HepG2 (cell line): ENCODE results near the gene LMNA. TPM values are rescaled to one million over a fixed set of nuclear protein-coding genes. Genes with fewer than 3 reads are reported as not detected.

Experiments
- ATAC-seq: fragments of 200-7000 bp; cut with Tn5 transposase; 3 replicates; pipeline ENCODE4 v1.9.1; 2020; ENCODE audit warnings: mild to moderate bottlenecking, moderate library complexity
- BruUV-seq: library from RNA; stranded (reverse); fragments of 400-500 nt; replicated peaks from 2 replicates; lab custom pipeline; 2021; lab: Mats Ljungman, UMichigan
- CTCF ChIA-PET: fragments of 300-600 bp; formaldehyde crosslinking; extraction: SDS; loops from one replicate; lab custom pipeline; 2021; ENCODE audit warnings: low total read pairs, inconsistent platforms, low intra/inter-chr PET ratio; lab: Yijun Ruan, JAX
- POLR2A ChIA-PET: fragments of 350-600 bp; sonication (Branson Sonifier 250); formaldehyde crosslinking; loops from one replicate; lab custom pipeline; 2020; ENCODE audit warnings: antibody characterized with exemption, inconsistent platforms; lab: Yijun Ruan, JAX
- DNase-seq: peaks from one replicate; pipeline ENCODE4 v3.0.0-alpha.2; 2015; ENCODE audit warnings: low spot score
- FAIRE-seq: peaks from 3 replicates; lab custom pipeline; 2011; peaks lifted over from hg19 to GRCh38; lab: Jason Lieb, UNC
- H2AFZ ChIP-seq: one replicate; pipeline ENCODE4 v1.6.1; 2011; ENCODE audit warnings: low read length, inconsistent platforms
- H3K27ac ChIP-seq: fragments of 300-600 bp; 3 replicates; pipeline ENCODE4 v1.8.0; 2011; ENCODE audit warnings: mixed run types, mild to moderate bottlenecking, mixed read lengths, low read length, inconsistent platforms; ENCODE audit not compliant: insufficient read depth; ENCODE audit errors: extremely low read length
- H3K27me3 ChIP-seq, 2 experiments: fragments of 200-600 bp in 1 of 2; 2 replicates in 1 of 2; 3 replicates in 1 of 2; pipeline versions ENCODE4 v1.6.0 to v1.8.0; 2011; ENCODE audit warnings: low read length in 2 of 2, mild to moderate bottlenecking in 2 of 2, moderate library complexity in 2 of 2, inconsistent platforms in 1 of 2; ENCODE audit not compliant: insufficient read depth in 2 of 2, control insufficient read depth in 1 of 2
- H3K36me3 ChIP-seq, 2 experiments: fragments of 200-600 bp in 1 of 2; replicated peaks in 1 of 2; 2 replicates in 1 of 2; 3 replicates in 1 of 2; pipeline versions ENCODE4 v1.5.1 to v1.8.0; 2011; ENCODE audit warnings: low read length in 2 of 2, inconsistent platforms in 1 of 2; ENCODE audit not compliant: insufficient read depth in 2 of 2, control insufficient read depth in 1 of 2
- H3K4me1 ChIP-seq: 2 replicates; pipeline ENCODE4 v1.5.1; 2012; ENCODE audit warnings: low read length, inconsistent platforms; ENCODE audit not compliant: insufficient read depth
- H3K4me2 ChIP-seq: 2 replicates; pipeline ENCODE4 v1.6.0; 2011; ENCODE audit warnings: low read depth, low read length, inconsistent platforms
- H3K4me3 ChIP-seq, 3 experiments: fragments of 200-600 bp in 1 of 3; sonication (generic), shearing (Covaris generic) in 1 of 3; replicated peaks in 1 of 3; 2 replicates each; pipeline ENCODE4 v1.5.1; 2011 to 2016; ENCODE audit warnings: low read length in 3 of 3, inconsistent platforms in 2 of 3, low read depth in 2 of 3, mild to moderate bottlenecking in 2 of 3, control low read depth in 1 of 3, mixed read lengths in 1 of 3; ENCODE audit not compliant: insufficient read depth in 1 of 3
- H3K79me2 ChIP-seq: one replicate; pipeline ENCODE4 v1.6.1; 2011; ENCODE audit warnings: low read length, inconsistent platforms; ENCODE audit not compliant: insufficient read depth
- H3K9ac ChIP-seq: 2 replicates; pipeline ENCODE4 v1.6.0; 2011; ENCODE audit warnings: mild to moderate bottlenecking, low read depth, low read length, inconsistent platforms; ENCODE audit not compliant: insufficient read depth
- H3K9me3 ChIP-seq: 2 replicates; pipeline ENCODE4 v1.5.1; 2012; ENCODE audit warnings: mild to moderate bottlenecking, low read length
- H4K20me1 ChIP-seq: 2 replicates; pipeline ENCODE4 v1.6.0; 2011; ENCODE audit warnings: inconsistent platforms, mild to moderate bottlenecking, low read length, moderate library complexity; ENCODE audit not compliant: insufficient read depth
- CEBPB ChIP-seq: IDR thresholded peaks from 2 replicates; pipeline ENCODE4 v1.6.1; 2011; ENCODE audit warnings: low read depth, low read length, improper control_type of control experiment, borderline replicate concordance
- ETV5 ChIP-seq: IDR thresholded peaks from 2 replicates; pipeline ENCODE4 v1.6.1; 2018; ENCODE audit warnings: missing biosample characterization, missing genetic modification reagents, inconsistent platforms, borderline replicate concordance
- GPN1 ChIP-seq: sonication (generic); formaldehyde crosslinking; IDR thresholded peaks from 2 replicates; pipeline ENCODE4 v1.5.1; 2020; ENCODE audit warnings: missing genetic modification reagents, borderline replicate concordance
- HOXA3 ChIP-seq: sonication (generic); formaldehyde crosslinking; IDR thresholded peaks from 2 replicates; pipeline ENCODE4 v1.5.0; 2020; ENCODE audit warnings: missing genetic modification reagents
- MAX ChIP-seq: IDR thresholded peaks from 2 replicates; pipeline ENCODE4 v1.6.1; 2012; ENCODE audit warnings: inconsistent platforms
- ZFP41 ChIP-seq: sonication (generic); formaldehyde crosslinking; IDR thresholded peaks from 2 replicates; pipeline ENCODE4 v1.4.0; 2020; ENCODE audit warnings: mild to moderate bottlenecking, missing genetic modification reagents, borderline replicate concordance
- ZNF687 ChIP-seq: sonication (generic); formaldehyde crosslinking; IDR thresholded peaks from 2 replicates; pipeline ENCODE4 v1.5.1; 2020; ENCODE audit warnings: mild to moderate bottlenecking, missing genetic modification reagents, moderate library complexity
- WGBS: methylation state at CpG from one replicate; pipeline ENCODE4 v1.1.6; 2017; ENCODE audit warnings: low lambda C conversion rate; 5-methylcytosine and 5-hydroxymethylcytosine counted together
- in situ Hi-C: cut with HindIII; loops from 2 replicates; pipeline ENCODE4 v1.10.0; 2017; ENCODE audit warnings: low pct_unique_long_range_greater_than_20kb; ENCODE audit not compliant: extremely low pct_ligation_motif_present
- intact Hi-C: fragments of 100-400 bp; cut with micrococcal nuclease; formaldehyde crosslinking; loops from one replicate; pipeline ENCODE4 v1.10.0; 2022; ENCODE audit not compliant: unreplicated experiment
- polyA plus RNA-seq, 8 experiments: library from polyadenylated mRNA; depleted of rRNA in 3 of 8; stranded (reverse) in 7 of 8; unstranded in 1 of 8; fragments of >200 nt; fragmentation: Illumina TruSeq in 4 of 8; extraction: Trizol in 4 of 8; gene quantifications; 2 replicates each; pipeline versions ENCODE4 v1.2.1 to v1.2.3, GENCODE V29; 2011 to 2016; ENCODE audit warnings: low read depth in 4 of 8, missing spikeins in 1 of 8, mixed read lengths in 1 of 8; ENCODE audit not compliant: insufficient read depth in 1 of 8
- total RNA-seq, 5 experiments: library from RNA; depleted of rRNA; stranded (reverse); fragments of >200 nt; fragmentation: Illumina TruSeq; extraction: Trizol; gene quantifications; 2 replicates each; pipeline ENCODE4 v1.2.3, GENCODE V29; 2016; ENCODE audit warnings: low read depth in 1 of 5

Gene LMNA
- total and polyA plus RNA-seq, 2 of the 13 experiments (the other 11 are each of a cell fraction or from before 2014, with no cell fraction given) = 107 to 225 TPM

GRCh38 chr1:156148216-156148615, 33.7 kb downstream of the LMNA start:
- BruUV-seq = no TSS peak
- Histone ChIP-seq H3K4me2 (peak overlapping the region; percentile 15), H3K4me1 (peaks cover 66% of the 10 kb centered on the region), H3K27me3 (no peaks in the 10 kb centered on the region; a peak in 1 of 5 replicates), H3K36me3 (no peaks in the 10 kb centered on the region), H3K4me3 (no peak overlapping the region), H2AFZ (peak overlapping the region; percentile 3), H3K9me3 (no peaks in the 10 kb centered on the region), H3K9ac (no peak overlapping the region), H3K27ac (no peak overlapping the region), H4K20me1 (no peaks in the 10 kb centered on the region), H3K79me2 (no peaks in the 10 kb centered on the region)
- no peak for ATAC-seq
- 0 out of 2 replicates have a peak, but pooled peaks have one; percentile 0 for TF ChIP-seq CEBPB
- peak; percentile 17; the same call in 1 of the 2 replicates for TF ChIP-seq HOXA3 (CRISPR knock-in tag)
- TF ChIP-seq ZFP41 = no peak
- peak; percentile 24; the same call in 1 of the 2 replicates for TF ChIP-seq ZNF687 (CRISPR knock-in tag)
- TF ChIP-seq GPN1 (CRISPR knock-in tag) = no peak
- TF ChIP-seq MAX = 0 out of 2 replicates have a peak, but pooled peaks have one; percentile 29
- TF ChIP-seq ETV5 (CRISPR knock-in tag) = 0 out of 2 replicates have a peak, but pooled peaks have one; percentile 26
- intact Hi-C loops (loop anchor here (5.0 kb wide), 1 partner anchor 34 kb away; no protein-coding TSS in a partner anchor), in situ Hi-C loops (no loop called here)
- no peak for DNase-seq
- CTCF ChIA-PET = no interaction called here
- POLR2A ChIA-PET = interaction anchor here (3.8 to 3.9 kb wide), 2 partner anchors 65 to 77 kb away, joined by 37 to 38 read pairs; partner anchors contain the start of gene PMF1
- FAIRE-seq = no peak
- 72% methylated on average over 6 of the region's 6 CpGs for WGBS
